DND-41 (cell line): ENCODE data around the gene ERCC2.

Experiments
- EZH2 ChIP-seq: IDR thresholded peaks from 3 replicates; pipeline ENCODE4 v1.6.1; 2012; ENCODE audit warnings: borderline replicate concordance, low read depth, mild to moderate bottlenecking, moderate library complexity, low read length, inconsistent platforms; ENCODE audit not compliant: severe bottlenecking
- TF ChIP-seq, protein P1 (sequence below): IDR thresholded peaks from 2 replicates; pipeline ENCODE4 v1.5.1; 2012; ENCODE audit warnings: borderline replicate concordance, low read length, moderate library complexity, mild to moderate bottlenecking; ENCODE audit not compliant: poor library complexity, severe bottlenecking; ENCODE audit errors: extremely low read depth

DNA sequence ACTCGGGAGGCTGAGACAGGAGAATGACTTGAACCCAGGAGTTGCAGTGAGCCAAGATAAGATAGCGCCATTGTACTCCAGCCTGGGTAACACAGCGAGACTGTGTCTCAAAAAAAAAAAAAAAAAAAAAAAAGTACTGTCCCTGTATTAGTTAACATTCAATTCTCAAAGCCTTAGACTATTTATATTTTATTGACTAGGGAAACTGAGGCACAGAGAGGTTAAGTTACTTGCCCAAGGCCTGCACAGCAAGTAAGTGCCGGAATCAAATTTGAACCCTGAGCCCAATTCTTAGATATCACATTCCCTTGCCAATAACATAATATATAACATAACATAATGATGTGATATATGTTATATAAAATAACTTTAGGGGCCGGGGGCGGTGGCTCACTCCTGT lies 30.7 kb downstream of the ERCC2 start:
- TF ChIP-seq, protein P1, sequence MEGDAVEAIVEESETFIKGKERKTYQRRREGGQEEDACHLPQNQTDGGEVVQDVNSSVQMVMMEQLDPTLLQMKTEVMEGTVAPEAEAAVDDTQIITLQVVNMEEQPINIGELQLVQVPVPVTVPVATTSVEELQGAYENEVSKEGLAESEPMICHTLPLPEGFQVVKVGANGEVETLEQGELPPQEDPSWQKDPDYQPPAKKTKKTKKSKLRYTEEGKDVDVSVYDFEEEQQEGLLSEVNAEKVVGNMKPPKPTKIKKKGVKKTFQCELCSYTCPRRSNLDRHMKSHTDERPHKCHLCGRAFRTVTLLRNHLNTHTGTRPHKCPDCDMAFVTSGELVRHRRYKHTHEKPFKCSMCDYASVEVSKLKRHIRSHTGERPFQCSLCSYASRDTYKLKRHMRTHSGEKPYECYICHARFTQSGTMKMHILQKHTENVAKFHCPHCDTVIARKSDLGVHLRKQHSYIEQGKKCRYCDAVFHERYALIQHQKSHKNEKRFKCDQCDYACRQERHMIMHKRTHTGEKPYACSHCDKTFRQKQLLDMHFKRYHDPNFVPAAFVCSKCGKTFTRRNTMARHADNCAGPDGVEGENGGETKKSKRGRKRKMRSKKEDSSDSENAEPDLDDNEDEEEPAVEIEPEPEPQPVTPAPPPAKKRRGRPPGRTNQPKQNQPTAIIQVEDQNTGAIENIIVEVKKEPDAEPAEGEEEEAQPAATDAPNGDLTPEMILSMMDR, result no peak
- TF ChIP-seq EZH2, result no peak
